ENCODE results near the gene MIDN.

The MIDN gene

GRCh38 chr19:1271528-1272422, 23.4 kb downstream of the MIDN start:
- FAIRE-seq: no peak

- no peak for FAIRE-seq
Observed at GRCh38 chr19:1272423-1273262, 24.3 kb downstream of the MIDN start.

GRCh38 chr19:1273263-1274041, 25.1 kb downstream of the MIDN start:
- no peak for FAIRE-seq

- no peak for FAIRE-seq
Observed at GRCh38 chr19:1274081-1274851, 25.9 kb downstream of the MIDN start.

- no peak for FAIRE-seq
Observed at GRCh38 chr19:1274852-1275259, 26.5 kb downstream of the MIDN start.

GRCh38 chr19:1275260-1275975, 27.0 kb downstream of the MIDN start, which contains the start of gene FAM174C:
Gene FAM174C (plus strand): TSS chr19:1275530. CDS start chr19:1275550, 20 bp downstream.
- no peak for FAIRE-seq

- no peak for FAIRE-seq
Observed at GRCh38 chr19:1275976-1276627, 27.7 kb downstream of the MIDN start.

- no peak for FAIRE-seq
Observed at GRCh38 chr19:1276628-1277022, 28.2 kb downstream of the MIDN start.

GRCh38 chr19:1277061-1277460, 28.7 kb downstream of the MIDN start:
- FAIRE-seq: no peak

- FAIRE-seq: no peak
Observed at GRCh38 chr19:1278074-1278473, 29.7 kb downstream of the MIDN start.

- FAIRE-seq: no peak
Observed at GRCh38 chr19:1278713-1279660, 30.6 kb downstream of the MIDN start.

- no peak for FAIRE-seq
Observed at GRCh38 chr19:1279782-1280341, 31.5 kb downstream of the MIDN start.

- no peak for FAIRE-seq
Observed at GRCh38 chr19:1280636-1281568, 32.5 kb downstream of the MIDN start.

GRCh38 chr19:1281569-1282287, 33.3 kb downstream of the MIDN start:
- FAIRE-seq: no peak

- no peak for FAIRE-seq
Observed at GRCh38 chr19:1282588-1283206, 34.3 kb downstream of the MIDN start.

GRCh38 chr19:1283207-1283916, 35.0 kb downstream of the MIDN start:
- FAIRE-seq: no peak

All from endometrium (tissue), 2 donors.